Measurements from ENCODE around the gene TRIO.

Gene TRIO

DNA sequence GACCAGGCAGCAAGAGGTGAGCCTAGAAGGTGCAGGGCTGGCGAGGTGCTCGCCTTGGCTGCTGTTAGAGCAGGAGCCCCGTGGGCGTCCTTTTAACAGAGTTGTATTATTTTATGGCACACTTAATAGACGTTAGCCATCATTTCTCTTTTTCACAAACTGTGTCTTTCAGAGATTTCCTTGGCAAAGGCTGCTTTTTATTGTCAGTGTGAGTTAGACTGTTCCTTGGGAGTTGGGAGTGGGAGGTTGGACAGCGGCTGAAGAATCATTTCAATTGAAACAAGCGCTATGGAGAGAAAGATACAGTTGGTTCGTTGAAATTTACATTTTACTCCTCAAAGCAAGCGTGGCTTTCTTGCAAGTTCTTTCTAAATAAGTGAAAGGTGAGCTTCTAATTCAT, 133.2 kb downstream of the TRIO start (continued):
- TF ChIP-seq, protein P1, sequence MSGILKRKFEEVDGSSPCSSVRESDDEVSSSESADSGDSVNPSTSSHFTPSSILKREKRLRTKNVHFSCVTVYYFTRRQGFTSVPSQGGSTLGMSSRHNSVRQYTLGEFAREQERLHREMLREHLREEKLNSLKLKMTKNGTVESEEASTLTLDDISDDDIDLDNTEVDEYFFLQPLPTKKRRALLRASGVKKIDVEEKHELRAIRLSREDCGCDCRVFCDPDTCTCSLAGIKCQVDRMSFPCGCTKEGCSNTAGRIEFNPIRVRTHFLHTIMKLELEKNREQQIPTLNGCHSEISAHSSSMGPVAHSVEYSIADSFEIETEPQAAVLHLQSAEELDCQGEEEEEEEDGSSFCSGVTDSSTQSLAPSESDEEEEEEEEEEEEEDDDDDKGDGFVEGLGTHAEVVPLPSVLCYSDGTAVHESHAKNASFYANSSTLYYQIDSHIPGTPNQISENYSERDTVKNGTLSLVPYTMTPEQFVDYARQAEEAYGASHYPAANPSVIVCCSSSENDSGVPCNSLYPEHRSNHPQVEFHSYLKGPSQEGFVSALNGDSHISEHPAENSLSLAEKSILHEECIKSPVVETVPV (CRISPR knock-in tag; IDR thresholded peaks at IDR 0.05): no peak
- TF ChIP-seq ESRRG (CRISPR knock-in tag; IDR thresholded peaks at IDR 0.05): no peak
- TF ChIP-seq CSDC2 (CRISPR knock-in tag; IDR thresholded peaks at IDR 0.05): no peak
- no peak for TF ChIP-seq ZNF8 (CRISPR knock-in tag; IDR thresholded peaks at IDR 0.05)

DNA sequence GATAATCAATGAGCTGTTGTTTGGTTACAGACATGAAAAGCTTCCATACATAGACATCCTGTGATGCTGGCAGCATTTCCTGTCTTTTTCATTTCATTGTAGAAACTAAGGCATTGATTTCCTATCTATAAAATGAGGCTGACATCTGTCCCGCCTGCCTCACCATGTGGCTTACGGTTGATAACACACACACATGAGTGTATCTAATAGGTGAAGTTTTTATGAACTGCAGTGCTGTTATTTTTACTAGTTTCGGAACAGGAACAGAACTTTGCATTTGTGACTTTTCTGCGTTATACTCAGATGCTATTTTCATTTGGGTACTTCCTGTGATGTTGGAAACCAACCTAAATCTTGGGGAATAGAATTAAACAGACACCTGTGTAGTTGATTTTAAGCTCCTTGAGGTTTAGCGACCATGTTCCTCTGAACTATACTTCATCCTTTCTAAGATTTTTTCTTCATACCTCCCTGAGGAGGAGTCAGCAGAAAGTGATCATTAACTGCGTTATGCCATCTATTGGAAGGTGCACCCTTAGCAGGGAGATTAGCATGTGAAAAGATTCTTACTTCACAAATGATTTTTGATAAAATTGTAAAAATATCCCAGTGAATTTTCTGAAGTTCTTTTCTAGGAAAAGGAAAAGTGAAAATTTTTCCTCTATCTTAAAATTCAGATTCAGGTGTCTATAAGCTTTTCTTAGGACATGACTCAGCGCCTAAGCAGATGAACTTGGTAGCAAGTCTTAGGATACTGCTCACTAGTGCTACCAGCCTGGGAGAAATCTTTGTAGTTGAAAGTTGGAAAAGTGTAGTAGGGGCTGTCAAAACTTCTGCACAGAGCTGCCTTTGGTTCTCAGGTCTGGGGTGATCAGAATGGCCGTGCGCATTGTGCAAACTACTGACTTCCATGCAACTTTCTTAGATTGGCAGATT, 134.5 kb downstream of the TRIO start:
- no peak for ATAC-seq
- TF ChIP-seq TOX (CRISPR knock-in tag; IDR thresholded peaks at IDR 0.05; ENCODE audit: borderline replicate concordance) (no peak), ZNF70 (CRISPR knock-in tag; IDR thresholded peaks at IDR 0.05) (no peak), ISL1 (CRISPR knock-in tag; IDR thresholded peaks at IDR 0.05) (no peak), BACH2 (CRISPR knock-in tag; IDR thresholded peaks at IDR 0.05; ENCODE audit: borderline replicate concordance) (no peak), ESRRG (CRISPR knock-in tag; IDR thresholded peaks at IDR 0.05) (no peak), PPARA (CRISPR knock-in tag; IDR thresholded peaks at IDR 0.05; ENCODE audit: borderline replicate concordance) (no peak), ZFP3 (CRISPR knock-in tag; IDR thresholded peaks at IDR 0.05) (no peak), ZNF8 (CRISPR knock-in tag; IDR thresholded peaks at IDR 0.05) (no peak), ZC3H10 (CRISPR knock-in tag; IDR thresholded peaks at IDR 0.05) (no peak), POU6F1 (CRISPR knock-in tag; IDR thresholded peaks at IDR 0.05; ENCODE audit: borderline replicate concordance, low read depth) (no peak), ARNTL (CRISPR knock-in tag; IDR thresholded peaks at IDR 0.05; ENCODE audit: borderline replicate concordance, low read depth) (no peak), PATZ1 (CRISPR knock-in tag; IDR thresholded peaks at IDR 0.05; ENCODE audit: borderline replicate concordance) (no peak), ZNF565 (CRISPR knock-in tag; conservative IDR thresholded peaks at IDR 0.05; ENCODE audit: low read depth) (no peak), TCF4 (CRISPR knock-in tag; IDR thresholded peaks at IDR 0.05; ENCODE audit: borderline replicate concordance) (no peak), RARB (CRISPR knock-in tag; IDR thresholded peaks at IDR 0.05) (no peak), ZFP30 (CRISPR knock-in tag; IDR thresholded peaks at IDR 0.05) (no peak)
- TF ChIP-seq, protein P2, sequence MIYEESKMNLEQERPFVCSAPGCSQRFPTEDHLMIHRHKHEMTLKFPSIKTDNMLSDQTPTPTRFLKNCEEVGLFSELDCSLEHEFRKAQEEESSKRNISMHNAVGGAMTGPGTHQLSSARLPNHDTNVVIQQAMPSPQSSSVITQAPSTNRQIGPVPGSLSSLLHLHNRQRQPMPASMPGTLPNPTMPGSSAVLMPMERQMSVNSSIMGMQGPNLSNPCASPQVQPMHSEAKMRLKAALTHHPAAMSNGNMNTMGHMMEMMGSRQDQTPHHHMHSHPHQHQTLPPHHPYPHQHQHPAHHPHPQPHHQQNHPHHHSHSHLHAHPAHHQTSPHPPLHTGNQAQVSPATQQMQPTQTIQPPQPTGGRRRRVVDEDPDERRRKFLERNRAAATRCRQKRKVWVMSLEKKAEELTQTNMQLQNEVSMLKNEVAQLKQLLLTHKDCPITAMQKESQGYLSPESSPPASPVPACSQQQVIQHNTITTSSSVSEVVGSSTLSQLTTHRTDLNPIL (CRISPR knock-in tag; IDR thresholded peaks at IDR 0.05; ENCODE audit: low read depth): no peak
- TF ChIP-seq, protein P3, sequence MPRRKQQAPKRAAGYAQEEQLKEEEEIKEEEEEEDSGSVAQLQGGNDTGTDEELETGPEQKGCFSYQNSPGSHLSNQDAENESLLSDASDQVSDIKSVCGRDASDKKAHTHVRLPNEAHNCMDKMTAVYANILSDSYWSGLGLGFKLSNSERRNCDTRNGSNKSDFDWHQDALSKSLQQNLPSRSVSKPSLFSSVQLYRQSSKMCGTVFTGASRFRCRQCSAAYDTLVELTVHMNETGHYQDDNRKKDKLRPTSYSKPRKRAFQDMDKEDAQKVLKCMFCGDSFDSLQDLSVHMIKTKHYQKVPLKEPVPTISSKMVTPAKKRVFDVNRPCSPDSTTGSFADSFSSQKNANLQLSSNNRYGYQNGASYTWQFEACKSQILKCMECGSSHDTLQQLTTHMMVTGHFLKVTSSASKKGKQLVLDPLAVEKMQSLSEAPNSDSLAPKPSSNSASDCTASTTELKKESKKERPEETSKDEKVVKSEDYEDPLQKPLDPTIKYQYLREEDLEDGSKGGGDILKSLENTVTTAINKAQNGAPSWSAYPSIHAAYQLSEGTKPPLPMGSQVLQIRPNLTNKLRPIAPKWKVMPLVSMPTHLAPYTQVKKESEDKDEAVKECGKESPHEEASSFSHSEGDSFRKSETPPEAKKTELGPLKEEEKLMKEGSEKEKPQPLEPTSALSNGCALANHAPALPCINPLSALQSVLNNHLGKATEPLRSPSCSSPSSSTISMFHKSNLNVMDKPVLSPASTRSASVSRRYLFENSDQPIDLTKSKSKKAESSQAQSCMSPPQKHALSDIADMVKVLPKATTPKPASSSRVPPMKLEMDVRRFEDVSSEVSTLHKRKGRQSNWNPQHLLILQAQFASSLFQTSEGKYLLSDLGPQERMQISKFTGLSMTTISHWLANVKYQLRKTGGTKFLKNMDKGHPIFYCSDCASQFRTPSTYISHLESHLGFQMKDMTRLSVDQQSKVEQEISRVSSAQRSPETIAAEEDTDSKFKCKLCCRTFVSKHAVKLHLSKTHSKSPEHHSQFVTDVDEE (CRISPR knock-in tag; IDR thresholded peaks at IDR 0.05): no peak

- no peak for ATAC-seq
- no peak for TF ChIP-seq BACH2 (CRISPR knock-in tag; IDR thresholded peaks at IDR 0.05; ENCODE audit: borderline replicate concordance)
- TF ChIP-seq PATZ1 (CRISPR knock-in tag; IDR thresholded peaks at IDR 0.05; ENCODE audit: borderline replicate concordance): no peak
- TF ChIP-seq PPARA (CRISPR knock-in tag; IDR thresholded peaks at IDR 0.05; ENCODE audit: borderline replicate concordance): no peak
- TF ChIP-seq, protein P3 (CRISPR knock-in tag; IDR thresholded peaks at IDR 0.05): no peak
- no peak for TF ChIP-seq GLIS3 (CRISPR knock-in tag; IDR thresholded peaks at IDR 0.05)
- TF ChIP-seq TCF4 (CRISPR knock-in tag; IDR thresholded peaks at IDR 0.05; ENCODE audit: borderline replicate concordance): no peak
- TF ChIP-seq ZC3H10 (CRISPR knock-in tag; IDR thresholded peaks at IDR 0.05): no peak
- TF ChIP-seq TOX (CRISPR knock-in tag; IDR thresholded peaks at IDR 0.05; ENCODE audit: borderline replicate concordance): no peak
- no peak for TF ChIP-seq ESRRG (CRISPR knock-in tag; IDR thresholded peaks at IDR 0.05)
- no peak for TF ChIP-seq ARNTL (CRISPR knock-in tag; IDR thresholded peaks at IDR 0.05; ENCODE audit: borderline replicate concordance, low read depth)
- no peak for TF ChIP-seq ZNF70 (CRISPR knock-in tag; IDR thresholded peaks at IDR 0.05)
Measured at GRCh38 chr5:14280294-14280854, 137.2 kb downstream of the TRIO start.
